GM12872 (cell line): ENCODE data around the gene UBXN6.

ENCODE experiments used
- CTCF ChIP-seq: IDR thresholded peaks from 3 replicates; pipeline ENCODE4 v1.5.1; 2011; ENCODE audit warnings: low read depth, mild to moderate bottlenecking, low read length, moderate library complexity; ENCODE audit not compliant: insufficient read depth

UBXN6 gene

GRCh38 chr19:4445963-4446703, 11.5 kb downstream of the UBXN6 start:
- TF ChIP-seq CTCF = no peak

- TF ChIP-seq CTCF = no peak
These were observed 12.5 kb downstream of the UBXN6 start for GRCh38 chr19:4444765-4445741.

GRCh38 chr19:4443966-4444764, 13.4 kb downstream of the UBXN6 start:
- no peak for TF ChIP-seq CTCF

- no peak for TF ChIP-seq CTCF
These were observed 14.4 kb downstream of the UBXN6 start for GRCh38 chr19:4443188-4443587.

- no peak for TF ChIP-seq CTCF
These were observed 14.8 kb downstream of the UBXN6 start for GRCh38 chr19:4442819-4443146.

- no peak for TF ChIP-seq CTCF
These were observed 15.4 kb downstream of the UBXN6 start for GRCh38 chr19:4441994-4442818.
